ENCODE data around the gene ZRANB3.

The ZRANB3 gene

DNA sequence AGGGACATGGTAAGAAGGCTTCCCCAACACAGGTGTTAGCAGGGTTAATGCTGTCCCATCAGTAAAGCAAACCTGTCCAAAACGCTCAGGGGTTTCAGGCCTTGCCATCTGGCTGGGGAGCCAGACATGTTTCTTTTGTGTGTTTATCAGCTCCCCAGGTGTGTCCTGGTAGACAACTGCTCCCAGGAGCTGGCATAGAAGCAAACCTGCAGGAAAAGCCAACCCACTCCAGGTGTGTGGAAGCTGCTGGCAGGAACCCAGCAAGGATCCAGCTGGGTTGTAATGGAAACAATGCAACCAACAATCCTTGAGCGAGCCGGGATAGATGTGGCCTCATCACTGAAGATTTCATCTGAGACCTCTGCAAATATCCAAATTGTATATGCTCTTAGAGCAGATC lies 355.8 kb downstream of the ZRANB3 start:
- no peak overlapping the region for H3K4me2 ChIP-seq
- H3K27ac ChIP-seq, result no peak overlapping the region
- TF ChIP-seq Cebpa-rat (IDR thresholded peaks at IDR 0.05), result no peak

GRCh38 chr2:135174810-135175093 lies 356.3 kb downstream of the ZRANB3 start:
- Histone ChIP-seq H4K20me1 (no peaks in the 10 kb centered on the region; a peak in 1 of 22 replicates), H3K27me3 (no peaks in the 10 kb centered on the region), H3K27ac (no peak overlapping the region), H3K4me2 (no peak overlapping the region), H3K36me3 (peaks cover 65 to 83% (median 75%) of the 10 kb centered on the region in 11 experiments), H3K9ac (no peak overlapping the region), H3K4me3 (no peak overlapping the region), H3K4me1 (no peaks in the 10 kb centered on the region), H3K9me3 (replicated peaks in 1 of 11) (peaks cover 26 to 38% (median 29%) of the 10 kb centered on the region in 11 experiments)
- TF ChIP-seq Cebpa-rat (IDR thresholded peaks at IDR 0.05), result no peak

More for the DNA sequence above, 355.8 kb downstream of the ZRANB3 start:
- Histone ChIP-seq H3K4me1 (no peaks in the 10 kb centered on the region), H3K36me3 (peaks cover 61 to 78% (median 71%) of the 10 kb centered on the region in 11 experiments), H3K27me3 (no peaks in the 10 kb centered on the region), H3K9ac (no peak overlapping the region), H3K4me3 (no peak overlapping the region), H3K9me3 (replicated peaks in 1 of 11) (peaks cover 26 to 38% (median 29%) of the 10 kb centered on the region in 11 experiments), H4K20me1 (no peaks in the 10 kb centered on the region; a peak in 1 of 22 replicates)

- peaks cover 70 to 88% (median 80%) of the 10 kb centered on the region in 11 experiments for H3K36me3 ChIP-seq
- no peaks in the 10 kb centered on the region for H3K4me1 ChIP-seq
- no peak overlapping the region for H3K4me2 ChIP-seq
- H3K27ac ChIP-seq, result no peak overlapping the region
- no peak overlapping the region for H3K9ac ChIP-seq
- TF ChIP-seq Cebpa-rat (IDR thresholded peaks at IDR 0.05), result no peak
- peaks cover 26 to 38% (median 29%) of the 10 kb centered on the region in 11 experiments for H3K9me3 ChIP-seq (replicated peaks in 1 of 11)
- no peaks in the 10 kb centered on the region; a peak in 1 of 22 replicates for H4K20me1 ChIP-seq
- no peak overlapping the region for H3K4me3 ChIP-seq
- no peaks in the 10 kb centered on the region for H3K27me3 ChIP-seq
These were observed 356.8 kb downstream of the ZRANB3 start for GRCh38 chr2:135174049-135174809.

GRCh38 chr2:135169900-135170753 lies 360.9 kb downstream of the ZRANB3 start:
- no peak overlapping the region for H3K4me2 ChIP-seq
- H3K4me3 ChIP-seq, result no peak overlapping the region
- H3K27ac ChIP-seq, result no peak overlapping the region
- TF ChIP-seq Cebpa-rat (IDR thresholded peaks at IDR 0.05), result no peak
- H4K20me1 ChIP-seq, result no peaks in the 10 kb centered on the region; a peak in 1 of 22 replicates
- H3K9ac ChIP-seq, result no peak overlapping the region
- no peaks in the 10 kb centered on the region for H3K27me3 ChIP-seq
- H3K36me3 ChIP-seq, result peaks cover 82 to 100% (median 93%) of the 10 kb centered on the region in 11 experiments
- no peaks in the 10 kb centered on the region for H3K4me1 ChIP-seq
- H3K9me3 ChIP-seq (replicated peaks in 1 of 11), result peaks cover under 1 to 13% (median 5%) of the 10 kb centered on the region in 11 experiments; a peak in 15 of 22 replicates

DNA sequence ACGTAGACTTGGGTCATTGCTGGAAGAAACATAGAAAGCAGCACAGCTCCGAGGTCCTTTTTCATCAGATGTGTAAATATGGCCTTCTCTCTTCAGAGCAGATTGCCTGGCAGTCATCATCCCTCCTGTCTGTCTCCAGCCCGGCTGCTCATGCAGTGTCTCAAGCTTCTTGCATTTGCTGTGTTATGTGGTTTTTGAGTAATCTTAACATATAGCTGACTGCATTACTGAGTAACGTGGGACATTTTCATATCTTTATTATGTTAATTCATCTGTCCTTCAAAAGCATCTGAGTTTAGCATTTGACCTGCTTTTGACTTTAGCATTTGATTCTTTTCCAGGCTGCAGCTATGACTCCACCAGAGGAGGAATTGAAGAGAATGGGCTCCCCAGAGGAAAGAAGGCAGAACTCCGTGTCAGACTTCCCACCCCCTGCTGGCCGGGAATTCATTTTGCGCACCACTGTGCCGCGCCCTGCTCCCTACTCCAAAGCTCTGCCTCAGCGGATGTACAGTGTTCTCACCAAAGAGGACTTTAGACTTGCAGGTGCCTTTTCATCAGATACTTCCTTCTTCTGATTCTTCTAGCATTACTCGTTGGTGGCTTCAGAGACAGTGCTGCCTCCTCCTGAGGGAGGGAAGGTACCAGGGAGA lies 362.7 kb downstream of the ZRANB3 start:
- no peak overlapping the region for H3K9ac ChIP-seq
- H3K36me3 ChIP-seq, result peaks cover 88 to 100% (median 93%) of the 10 kb centered on the region in 11 experiments

GRCh38 chr2:135167273-135167672 lies 363.7 kb downstream of the ZRANB3 start:
- Histone ChIP-seq H3K4me3 (no peak overlapping the region), H3K27ac (no peak overlapping the region), H3K9ac (no peak overlapping the region), H3K4me2 (no peak overlapping the region), H3K9me3 (replicated peaks in 1 of 11) (no peaks in the 10 kb centered on the region), H3K27me3 (no peaks in the 10 kb centered on the region), H3K4me1 (no peaks in the 10 kb centered on the region), H3K36me3 (peaks cover 92 to 100% (median 93%) of the 10 kb centered on the region in 11 experiments), H4K20me1 (no peaks in the 10 kb centered on the region)
- TF ChIP-seq Cebpa-rat (IDR thresholded peaks at IDR 0.05), result no peak

More for the DNA sequence above, 362.7 kb downstream of the ZRANB3 start:
- H3K4me1 ChIP-seq, result no peaks in the 10 kb centered on the region
- H3K4me3 ChIP-seq, result no peak overlapping the region
- no peaks in the 10 kb centered on the region for H4K20me1 ChIP-seq
- no peak overlapping the region for H3K27ac ChIP-seq
- no peaks in the 10 kb centered on the region for H3K9me3 ChIP-seq (replicated peaks in 1 of 11)
- H3K4me2 ChIP-seq, result no peak overlapping the region
- TF ChIP-seq Cebpa-rat (IDR thresholded peaks at IDR 0.05), result no peak
- H3K27me3 ChIP-seq, result no peaks in the 10 kb centered on the region

GRCh38 chr2:135164431-135164830 lies 366.6 kb downstream of the ZRANB3 start:
- Histone ChIP-seq H3K27ac (no peak overlapping the region), H4K20me1 (no peaks in the 10 kb centered on the region), H3K4me2 (no peak overlapping the region), H3K27me3 (no peaks in the 10 kb centered on the region), H3K4me1 (no peaks in the 10 kb centered on the region), H3K9ac (no peak overlapping the region; a peak in 1 of 22 replicates), H3K36me3 (peaks cover 79 to 99% (median 88%) of the 10 kb centered on the region in 11 experiments), H3K9me3 (replicated peaks in 1 of 11) (no peaks in the 10 kb centered on the region), H3K4me3 (no peak overlapping the region)
- no peak for TF ChIP-seq Cebpa-rat (IDR thresholded peaks at IDR 0.05)

DNA sequence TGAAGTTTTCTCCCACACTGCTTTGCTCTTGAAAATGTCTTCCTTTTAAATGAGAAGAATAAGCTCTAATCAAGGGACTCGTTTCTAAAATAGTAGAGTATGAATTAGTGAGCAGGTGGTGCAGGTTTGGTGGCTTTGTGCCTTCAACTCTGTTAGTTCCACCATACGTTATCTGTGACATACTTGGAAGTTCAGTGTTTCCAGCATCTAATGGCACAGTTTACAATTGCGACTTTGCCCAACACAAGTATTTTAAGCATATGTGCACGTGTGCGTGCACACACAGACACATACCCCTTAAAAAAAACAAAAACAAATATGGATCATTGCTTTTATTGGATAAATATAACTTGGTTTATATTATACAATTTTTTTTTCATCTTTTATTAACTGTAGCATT lies 367.1 kb downstream of the ZRANB3 start:
- no peak overlapping the region for H3K27ac ChIP-seq
- no peaks in the 10 kb centered on the region for H3K4me1 ChIP-seq
- H3K4me3 ChIP-seq, result no peak overlapping the region
- no peak for TF ChIP-seq Cebpa-rat (IDR thresholded peaks at IDR 0.05)
- H3K4me2 ChIP-seq, result no peak overlapping the region
- no peaks in the 10 kb centered on the region for H4K20me1 ChIP-seq
- H3K9me3 ChIP-seq (replicated peaks in 1 of 11), result no peaks in the 10 kb centered on the region
- H3K9ac ChIP-seq, result no peak overlapping the region
- no peaks in the 10 kb centered on the region for H3K27me3 ChIP-seq
- H3K36me3 ChIP-seq, result peaks cover 79 to 99% (median 88%) of the 10 kb centered on the region in 11 experiments

DNA sequence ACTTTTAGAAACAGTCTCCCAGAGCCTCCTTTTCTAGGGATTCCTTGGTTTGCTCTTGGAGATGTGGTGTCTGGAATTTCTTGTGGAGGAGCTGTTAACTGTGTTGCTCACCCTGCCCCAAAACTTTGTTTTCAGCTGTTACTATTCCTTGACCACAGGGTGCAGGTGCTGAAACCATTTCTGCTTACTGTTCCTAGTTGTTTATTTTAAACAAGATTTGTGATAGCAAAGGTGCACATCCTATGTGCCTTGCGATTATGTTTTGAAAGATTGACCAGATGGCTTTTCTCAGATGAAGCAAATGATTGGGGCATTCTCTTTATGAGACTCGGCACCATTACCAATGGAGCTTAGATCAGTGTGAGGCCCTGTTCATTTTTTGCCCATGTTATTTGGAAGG lies 367.7 kb downstream of the ZRANB3 start:
- H4K20me1 ChIP-seq, result no peaks in the 10 kb centered on the region
- no peak overlapping the region for H3K4me3 ChIP-seq
- H3K36me3 ChIP-seq, result peaks cover 79 to 99% (median 88%) of the 10 kb centered on the region in 11 experiments
- no peak for TF ChIP-seq Cebpa-rat (IDR thresholded peaks at IDR 0.05)
- no peaks in the 10 kb centered on the region for H3K27me3 ChIP-seq
- H3K4me1 ChIP-seq, result no peaks in the 10 kb centered on the region
- H3K9ac ChIP-seq, result no peak overlapping the region
- no peaks in the 10 kb centered on the region for H3K9me3 ChIP-seq (replicated peaks in 1 of 11)
- no peak overlapping the region for H3K27ac ChIP-seq
- H3K4me2 ChIP-seq, result no peak overlapping the region
